SIG-M5 treated with dmso at 0.1 percent for 504 hours (cell line): Measurements from ENCODE around the gene TMEM45B.
A peak's percentile ranks its signal among the peaks of the same experiment; 100 is the strongest.
"Not testable (repeated sequence)": the region's sequence is repeated elsewhere in the genome, so short reads cannot be mapped to it uniquely, and the experiment has no call there.

ENCODE experiments used
- DNase-seq: peaks from one replicate; lab custom pipeline; 2025; ENCODE audit not compliant: unreplicated experiment; lab: John Stamatoyannopoulos, UW

The TMEM45B gene

DNA sequence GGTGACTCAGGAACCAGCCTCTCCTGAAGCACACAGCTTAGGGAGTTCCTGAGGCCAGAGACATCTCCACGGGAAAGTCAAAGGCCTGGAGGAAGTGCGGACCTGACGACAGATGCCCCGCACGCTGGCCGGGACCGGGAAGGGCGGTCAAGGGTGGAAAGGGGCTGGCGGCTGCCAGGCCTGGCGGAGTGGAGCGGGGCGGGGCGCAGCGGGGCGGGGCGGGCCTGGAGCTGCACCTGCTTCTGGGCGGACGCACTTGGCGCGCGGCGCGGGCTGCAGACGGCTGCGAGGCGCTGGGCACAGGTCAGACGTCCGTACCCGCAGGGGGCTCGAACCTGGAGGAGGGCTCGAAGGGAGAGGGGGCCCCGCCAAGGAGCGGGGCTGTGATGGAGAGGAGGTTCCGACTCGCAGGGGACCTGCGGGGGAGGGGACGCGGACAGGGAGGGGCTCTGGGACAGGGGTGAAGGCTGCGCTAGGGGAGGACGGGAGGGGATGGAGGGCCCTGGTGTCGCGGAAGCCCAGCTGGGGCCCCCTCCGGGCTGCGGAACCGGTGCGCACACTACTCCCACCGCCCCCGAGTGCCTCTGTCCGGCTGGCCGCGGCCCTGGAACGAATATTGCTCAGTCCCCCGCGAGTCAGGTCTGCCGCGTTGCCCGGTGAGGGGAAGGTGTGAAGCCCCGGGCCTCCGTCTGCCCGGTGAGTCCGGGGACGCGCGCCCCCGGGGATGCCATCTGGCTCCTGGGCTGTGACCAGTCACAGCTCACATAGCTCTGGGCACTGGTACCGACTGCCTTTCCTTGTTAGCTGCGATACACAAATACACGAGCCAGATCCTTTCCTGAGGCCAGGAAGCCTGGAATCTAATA lies at the start of gene TMEM45B:
Gene TMEM45B (plus strand): TSS at position 253 of the 866 bp plus-strand sequence. CDS start 36,635 bp downstream, outside the sequence.
- DNase-seq, result no peak

- DNase-seq, result peak; percentile 46
Measured at GRCh38 chr11:129766898-129767604, 48.6 kb upstream of the TMEM45B start.

DNA sequence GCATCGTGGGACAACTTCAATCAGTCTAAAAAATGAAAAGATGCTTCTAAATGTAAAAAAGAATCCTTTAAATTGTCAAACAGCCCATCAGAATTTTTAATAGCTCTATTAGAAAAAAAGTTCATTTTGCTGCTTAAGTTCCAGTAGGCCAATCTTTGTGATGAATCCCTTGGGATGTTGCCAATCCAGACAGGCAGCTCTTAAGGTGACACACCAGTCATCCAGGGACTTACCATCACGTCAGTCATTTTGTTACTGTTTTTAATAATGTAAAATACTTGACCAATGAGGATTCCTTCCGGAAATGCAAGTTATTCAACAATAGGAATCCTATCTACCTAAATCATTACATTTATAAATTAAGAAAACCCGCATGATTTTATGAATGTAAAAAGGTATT lies 47.8 kb upstream of the TMEM45B start:
- no peak for DNase-seq

GRCh38 chr11:129768356-129768755 lies 47.3 kb upstream of the TMEM45B start:
- DNase-seq, result no peak

- no peak for DNase-seq
Measured at GRCh38 chr11:129769059-129769458, 46.6 kb upstream of the TMEM45B start.

DNA sequence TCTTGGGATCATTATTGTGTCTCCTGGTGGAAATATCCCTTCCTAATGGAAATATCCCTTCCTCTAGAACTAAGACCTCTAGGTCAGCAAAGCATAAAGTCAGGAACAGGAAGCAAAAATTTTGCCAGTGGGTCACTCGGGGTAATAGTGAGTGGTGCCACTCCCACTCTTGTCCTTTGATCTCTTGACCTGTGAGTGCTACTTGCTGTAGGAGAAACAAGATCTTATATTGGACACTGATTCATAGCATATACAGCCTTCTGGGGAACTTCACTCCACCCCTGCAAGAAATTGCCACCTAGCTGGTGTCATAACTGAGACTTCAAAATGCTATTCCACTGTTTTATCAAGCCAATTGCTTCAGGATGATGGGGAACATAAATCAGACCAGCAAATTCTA lies 44.7 kb upstream of the TMEM45B start:
- DNase-seq, result no peak

GRCh38 chr11:129771456-129771855 lies 44.2 kb upstream of the TMEM45B start:
- not testable (repeated sequence) for DNase-seq

- DNase-seq, result no peak
Measured at GRCh38 chr11:129778877-129779276, 36.8 kb upstream of the TMEM45B start.

DNA sequence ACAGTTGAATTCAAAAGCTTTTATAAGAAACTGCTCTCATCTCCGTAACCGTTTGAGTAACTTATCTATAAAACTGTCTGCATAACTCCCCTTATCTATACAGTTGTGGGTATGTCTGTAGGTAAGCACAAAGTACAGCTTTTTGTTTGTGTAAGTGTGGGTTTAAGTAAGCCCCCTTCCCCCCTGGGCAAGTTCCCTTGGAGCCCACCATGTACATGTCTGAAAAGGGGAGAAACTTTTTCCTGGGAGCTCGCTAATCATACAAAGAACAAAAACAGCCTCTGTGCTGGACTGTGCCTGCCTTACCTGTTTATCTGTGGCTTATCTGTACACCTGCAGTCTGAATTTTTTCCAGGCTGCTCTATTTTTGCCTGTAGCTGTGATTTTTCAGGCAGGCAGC lies 36.3 kb upstream of the TMEM45B start:
- DNase-seq, result no peak

DNA sequence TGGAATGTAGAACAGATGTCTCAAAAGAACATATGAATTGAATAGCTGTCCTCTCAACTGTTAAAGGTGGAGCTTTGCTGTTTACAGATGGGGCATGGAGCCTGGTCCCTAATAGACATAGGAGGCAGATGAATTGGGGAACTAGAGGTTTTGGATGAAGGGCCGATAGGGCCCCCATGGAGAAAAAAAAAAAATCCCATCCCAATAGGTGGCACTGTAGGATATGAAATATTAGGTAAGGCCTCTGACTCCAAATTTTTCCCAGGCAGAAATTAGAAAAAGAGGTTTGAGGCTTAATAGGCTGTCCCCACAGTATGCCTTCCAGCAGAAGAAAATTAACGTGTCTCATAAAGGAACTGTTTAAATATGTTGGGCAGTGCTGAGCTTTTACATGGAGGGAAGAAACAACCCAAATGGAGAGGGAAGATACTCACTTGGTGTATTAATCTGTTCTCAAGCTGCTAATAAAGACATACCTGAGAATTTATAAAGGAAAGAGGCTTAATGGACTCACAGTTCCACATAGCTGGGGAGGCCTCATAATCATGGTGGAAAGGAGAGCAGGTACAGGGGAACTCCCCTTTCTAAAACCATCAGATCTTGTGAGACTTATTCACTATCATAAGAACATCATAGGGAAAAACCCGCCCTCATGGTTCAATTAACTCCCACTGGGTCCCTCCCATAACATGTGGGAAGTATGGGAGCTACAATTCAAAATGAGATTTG lies 30.1 kb upstream of the TMEM45B start:
- peak; percentile 11 for DNase-seq

- not testable (repeated sequence) for DNase-seq
Measured at GRCh38 chr11:129786112-129786416, 29.6 kb upstream of the TMEM45B start.

DNA sequence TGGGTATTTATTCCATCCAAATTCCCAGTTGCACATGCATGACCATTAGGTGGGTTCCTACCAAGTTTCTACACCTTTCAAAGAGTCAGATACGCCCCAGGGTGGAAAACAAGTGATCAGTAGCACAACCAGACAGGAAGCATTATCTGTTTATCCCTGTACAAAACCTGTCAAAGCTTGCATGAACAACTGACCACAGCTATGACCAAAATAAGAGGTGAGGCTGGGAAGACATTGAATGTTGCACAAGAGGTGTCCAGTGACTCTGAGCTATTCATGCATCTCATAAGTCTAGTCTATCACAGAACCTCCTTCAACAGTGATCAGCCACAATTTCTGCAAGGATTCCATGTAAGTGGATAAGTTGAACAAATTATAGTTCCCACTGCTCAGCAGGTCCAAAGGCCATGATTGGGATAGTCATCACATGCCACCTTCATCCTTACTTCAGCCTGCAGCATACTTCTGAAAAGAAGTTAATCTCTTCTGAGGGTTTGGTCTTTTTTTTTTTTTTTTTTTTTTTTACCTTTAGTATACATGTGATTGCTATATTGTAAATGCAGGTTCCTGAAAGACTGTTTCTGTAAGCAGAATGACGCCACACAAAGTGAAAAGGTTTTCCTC lies 28.0 kb upstream of the TMEM45B start:
- DNase-seq, result no peak

GRCh38 chr11:129788278-129788677 lies 27.4 kb upstream of the TMEM45B start:
- DNase-seq, result no peak

DNA sequence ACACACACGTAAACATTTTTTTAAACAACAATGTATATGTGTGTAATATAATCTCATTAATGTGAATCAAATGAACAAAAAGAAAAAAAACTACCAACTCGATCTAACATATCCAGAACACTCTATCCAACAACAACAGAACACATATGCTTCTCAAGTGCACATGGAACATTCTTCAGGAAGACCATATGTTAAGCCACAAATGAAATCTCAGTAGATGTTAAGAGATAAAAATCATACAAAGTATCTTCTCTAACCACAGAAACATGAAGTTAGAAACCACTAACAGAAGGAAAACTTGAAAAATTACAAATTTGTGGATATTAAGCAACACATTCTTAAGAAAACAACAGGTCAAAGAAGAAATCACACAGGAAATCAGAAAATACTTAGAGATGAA lies 25.5 kb upstream of the TMEM45B start:
- no peak for DNase-seq

DNA sequence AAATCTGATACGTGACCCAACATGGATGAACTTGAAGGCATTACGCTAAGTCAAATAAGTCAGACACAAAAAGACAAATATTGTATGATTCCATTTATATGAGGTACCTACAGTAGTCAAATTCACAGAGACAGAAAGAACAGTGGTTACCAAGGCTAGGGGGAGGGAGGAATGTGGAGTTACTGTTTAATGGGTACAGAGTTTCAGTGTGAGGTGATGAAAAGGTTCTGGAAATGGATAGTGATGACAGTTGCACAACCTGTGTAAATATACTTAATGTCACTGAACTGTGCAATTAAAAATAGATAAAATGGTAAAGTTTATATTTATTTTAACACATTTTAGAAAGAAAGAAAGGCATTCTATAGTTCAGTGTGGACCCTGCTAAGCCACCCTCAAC lies 24.1 kb upstream of the TMEM45B start:
- DNase-seq, result no peak

DNA sequence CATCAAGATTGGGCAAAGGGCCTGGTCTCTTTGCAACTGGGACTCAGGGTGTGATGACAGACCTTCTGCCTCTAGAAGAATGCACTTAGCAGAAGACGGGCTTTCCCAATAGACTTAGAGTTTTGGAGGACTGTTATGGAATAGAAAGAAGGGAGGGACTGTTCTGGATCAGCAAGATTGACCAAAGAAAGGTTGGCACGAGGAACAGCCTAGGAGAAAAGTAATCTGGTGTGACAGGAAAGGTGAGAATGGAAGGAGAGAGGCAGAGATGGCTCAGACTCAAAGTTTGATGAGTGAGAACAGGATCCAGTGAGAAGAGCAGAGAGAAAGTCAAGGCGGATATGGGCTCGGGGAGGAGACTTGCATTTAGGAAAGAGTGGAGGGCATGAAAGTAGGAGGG lies 23.0 kb upstream of the TMEM45B start:
- DNase-seq, result no peak

GRCh38 chr11:129795089-129795488 lies 20.6 kb upstream of the TMEM45B start:
- DNase-seq, result no peak

GRCh38 chr11:129798212-129798611 lies 17.4 kb upstream of the TMEM45B start:
- no peak for DNase-seq

DNA sequence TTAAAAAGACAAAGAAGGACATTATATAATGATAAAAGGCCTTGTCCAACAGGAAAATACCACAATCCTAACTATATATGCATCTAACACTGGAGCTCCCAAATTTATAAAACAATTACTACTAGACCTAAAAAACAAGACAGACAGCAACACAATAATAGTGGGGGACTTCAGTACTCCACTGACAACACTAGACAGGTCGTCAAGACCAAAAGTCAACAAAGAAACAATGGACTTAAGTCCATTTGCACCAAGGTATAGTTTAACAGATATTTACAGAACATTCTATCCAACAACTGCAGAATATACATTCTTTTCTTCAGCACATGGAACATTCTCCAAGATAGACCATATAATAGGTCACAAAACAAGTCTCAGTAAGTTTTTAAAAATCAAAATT lies 15.5 kb upstream of the TMEM45B start:
- DNase-seq, result not testable (repeated sequence)

GRCh38 chr11:129800655-129801054 lies 15.0 kb upstream of the TMEM45B start:
- DNase-seq, result no peak

GRCh38 chr11:129803533-129803932 lies 12.1 kb upstream of the TMEM45B start:
- DNase-seq, result no peak
